H9 (cell line): ENCODE data around the gene APRT. TPM values are rescaled to one million over a fixed set of nuclear protein-coding genes. Genes with fewer than 3 reads are reported as not detected.
A peak's percentile ranks its signal among the peaks of the same experiment; 100 is the strongest.

ENCODE experiments used
- DNase-seq: peaks from one replicate; pipeline ENCODE4 v3.0.0-alpha.2; 2017
- H2AFZ ChIP-seq: one replicate; pipeline ENCODE4 v1.6.1; 2013; ENCODE audit warnings: mild to moderate bottlenecking, low read length, control low read depth, moderate library complexity
- H2AK5ac ChIP-seq: 2 replicates; pipeline ENCODE4 v1.6.1; 2013; ENCODE audit warnings: low read length, control low read depth, mixed read lengths; ENCODE audit not compliant: insufficient read length
- H2BK120ac ChIP-seq: one replicate; pipeline ENCODE4 v1.6.1; 2013; ENCODE audit warnings: low read depth, mild to moderate bottlenecking, low read length, control low read depth, inconsistent platforms; ENCODE audit not compliant: poor library complexity, severe bottlenecking
- H2BK12ac ChIP-seq: 2 replicates; pipeline ENCODE4 v1.6.1; 2013; ENCODE audit warnings: low read length, control low read depth, mixed read lengths, low read depth; ENCODE audit not compliant: insufficient read length
- H2BK15ac ChIP-seq: 2 replicates; pipeline ENCODE4 v1.6.1; 2013; ENCODE audit warnings: low read depth, low read length, control low read depth
- H2BK20ac ChIP-seq: one replicate; pipeline ENCODE4 v1.6.1; 2013; ENCODE audit warnings: low read depth, mild to moderate bottlenecking, low read length, control low read depth, inconsistent platforms; ENCODE audit not compliant: poor library complexity, severe bottlenecking
- H2BK5ac ChIP-seq: 2 replicates; pipeline ENCODE4 v1.6.1; 2013; ENCODE audit warnings: low read length, control low read depth, mixed read lengths; ENCODE audit not compliant: insufficient read length
- H3K14ac ChIP-seq: 2 replicates; pipeline ENCODE4 v1.6.1; 2013; ENCODE audit warnings: low read length, control low read depth; ENCODE audit not compliant: insufficient read depth
- H3K18ac ChIP-seq: 2 replicates; pipeline ENCODE4 v1.6.1; 2013; ENCODE audit warnings: low read depth, mild to moderate bottlenecking, mixed read lengths, low read length, control low read depth; ENCODE audit not compliant: insufficient read length
- H3K23ac ChIP-seq: 2 replicates; pipeline ENCODE4 v1.6.1; 2013; ENCODE audit warnings: low read length, control low read depth, mixed read lengths, low read depth; ENCODE audit not compliant: insufficient read length
- H3K23me2 ChIP-seq: 2 replicates; pipeline ENCODE4 v1.6.1; 2013; ENCODE audit warnings: low read depth, mild to moderate bottlenecking, mixed read lengths, low read length, control low read depth; ENCODE audit not compliant: insufficient read length, poor library complexity, severe bottlenecking
- H3K27ac ChIP-seq: 2 replicates; pipeline ENCODE4 v1.5.1; 2013; ENCODE audit warnings: low read length, control low read depth, mixed read lengths, low read depth; ENCODE audit not compliant: insufficient read length
- H3K27me3 ChIP-seq: 2 replicates; pipeline ENCODE4 v1.6.1; 2013; ENCODE audit warnings: low read length, control low read depth, inconsistent platforms; ENCODE audit not compliant: insufficient read depth
- H3K4ac ChIP-seq: 2 replicates; pipeline ENCODE4 v1.6.1; 2013; ENCODE audit warnings: low read depth, mild to moderate bottlenecking, control low read depth, inconsistent platforms, low read length, moderate library complexity
- H3K4me1 ChIP-seq: 2 replicates; pipeline ENCODE4 v1.6.1; 2013; ENCODE audit warnings: low read length, control low read depth, inconsistent platforms; ENCODE audit not compliant: insufficient read depth
- H3K4me2 ChIP-seq: 2 replicates; pipeline ENCODE4 v1.6.1; 2013; ENCODE audit warnings: low read length, control low read depth, mixed read lengths; ENCODE audit not compliant: insufficient read length, insufficient read depth
- H3K56ac ChIP-seq: 2 replicates; pipeline ENCODE4 v1.6.1; 2013; ENCODE audit warnings: low read depth, mild to moderate bottlenecking, mixed read lengths, low read length, control low read depth; ENCODE audit not compliant: insufficient read length
- H3K79me1 ChIP-seq: 2 replicates; pipeline ENCODE4 v1.6.1; 2013; ENCODE audit warnings: low read depth, mild to moderate bottlenecking, moderate library complexity, low read length, control low read depth, inconsistent platforms; ENCODE audit not compliant: insufficient read depth, poor library complexity, severe bottlenecking
- H3K79me2 ChIP-seq: 2 replicates; pipeline ENCODE4 v1.6.1; 2013; ENCODE audit warnings: low read length, control low read depth, inconsistent platforms; ENCODE audit not compliant: insufficient read depth
- H3K9ac ChIP-seq: 2 replicates; pipeline ENCODE4 v1.6.1; 2013; ENCODE audit warnings: low read length, control low read depth, mixed read lengths; ENCODE audit not compliant: insufficient read length; ENCODE audit errors: extremely low read depth
- H3K9me3 ChIP-seq: one replicate; pipeline ENCODE4 v1.6.1; 2013; ENCODE audit warnings: low read depth, low read length, inconsistent platforms; ENCODE audit not compliant: control insufficient read depth
- H3T11ph ChIP-seq: one replicate; pipeline ENCODE4 v1.6.1; 2013; ENCODE audit warnings: mild to moderate bottlenecking, low read length, control low read depth, inconsistent platforms
- H4K20me1 ChIP-seq: one replicate; pipeline ENCODE4 v1.6.1; 2013; ENCODE audit not compliant: control insufficient read depth, insufficient read length, insufficient read depth
- H4K5ac ChIP-seq: 2 replicates; pipeline ENCODE4 v1.6.1; 2013; ENCODE audit warnings: low read depth, mild to moderate bottlenecking, mixed read lengths, low read length, control low read depth; ENCODE audit not compliant: insufficient read length
- H4K8ac ChIP-seq: replicated peaks from 2 replicates; pipeline ENCODE4 v1.6.1; 2013; ENCODE audit warnings: low read length, control low read depth, mixed read lengths, low read depth; ENCODE audit not compliant: insufficient read length
- H4K91ac ChIP-seq: 2 replicates; pipeline ENCODE4 v1.6.1; 2013; ENCODE audit warnings: low read depth, mild to moderate bottlenecking, moderate library complexity, mixed read lengths, low read length, control low read depth; ENCODE audit not compliant: insufficient read length
- H3K27ac Mint-ChIP-seq, 3 experiments: 2 replicates in 2 of 3; 3 replicates in 1 of 3; pipeline ENCODE4 v1.8.0; 2020 to 2021; ENCODE audit warnings: mixed read lengths in 3 of 3, mild to moderate bottlenecking in 1 of 3, moderate library complexity in 1 of 3
- H3K27me3 Mint-ChIP-seq: 2 replicates; pipeline ENCODE4 v1.8.0; 2021; ENCODE audit warnings: low read depth, mild to moderate bottlenecking, moderate library complexity, mixed read lengths
- H3K36me3 Mint-ChIP-seq, 3 experiments: 2 replicates in 2 of 3; 3 replicates in 1 of 3; pipeline ENCODE4 v1.8.0; 2020 to 2021; ENCODE audit warnings: low read depth in 3 of 3, mixed read lengths in 3 of 3; ENCODE audit not compliant: insufficient read depth in 1 of 3
- H3K4me1 Mint-ChIP-seq, 2 experiments: 2 replicates each; pipeline ENCODE4 v1.8.0; 2020; ENCODE audit warnings: mixed read lengths in 2 of 2
- H3K4me3 Mint-ChIP-seq, 2 experiments: 2 replicates in 1 of 2; 3 replicates in 1 of 2; pipeline ENCODE4 v1.8.0; 2020 to 2021; ENCODE audit warnings: mild to moderate bottlenecking in 2 of 2, mixed read lengths in 2 of 2, moderate library complexity in 1 of 2
- H3K9me3 Mint-ChIP-seq, 2 experiments: 2 replicates in 1 of 2; 3 replicates in 1 of 2; pipeline ENCODE4 v1.8.0; 2020; ENCODE audit warnings: mild to moderate bottlenecking in 2 of 2, mixed read lengths in 2 of 2, moderate library complexity in 1 of 2
- CTCF ChIP-seq: fragments of 200-600 bp; sonication (generic); conservative IDR thresholded peaks from 3 replicates; pipeline ENCODE4 v1.8.0; 2021; ENCODE audit warnings: antibody characterized with exemption, mild to moderate bottlenecking
- WGBS: extraction: QIAGEN DNeasy Blood & Tissue Kit; methylation state at CpG from one replicate; pipeline ENCODE4 v1.1.7; 2013; ENCODE audit warnings: missing lambda C conversion rate, low lambda C conversion rate, mixed read lengths; ENCODE audit not compliant: insufficient read length; ENCODE audit errors: extremely low coverage; 5-methylcytosine and 5-hydroxymethylcytosine counted together
- total RNA-seq: library from RNA; stranded (reverse); gene quantifications from 2 replicates; pipeline ENCODE4 v1.2.1, GENCODE V29; 2021

The APRT gene
- total RNA-seq, 1 experiment from 2014 or later = 246 TPM

GRCh38 chr16:88800277-88800592, 11.5 kb downstream of the APRT start:
- Histone ChIP-seq H3K4ac (no peak overlapping the region), H4K20me1 (no peaks in the 10 kb centered on the region), H3K79me1 (peaks cover 6% of the 10 kb centered on the region), H3K4me2 (no peak overlapping the region), H2AFZ (no peak overlapping the region), H4K5ac (no peak overlapping the region), H2BK5ac (no peak overlapping the region), H3K18ac (no peak overlapping the region), H2BK20ac (no peak overlapping the region), H3K14ac (no peak overlapping the region), H3K27ac (no peak overlapping the region), H3K23me2 (peaks cover 14% of the 10 kb centered on the region), H3K23ac (no peak overlapping the region), H3K9me3 (no peaks in the 10 kb centered on the region), H3K4me1 (no peaks in the 10 kb centered on the region), H2AK5ac (no peak overlapping the region), H4K91ac (no peak overlapping the region), H3K27me3 (no peaks in the 10 kb centered on the region), H2BK12ac (no peak overlapping the region), H2BK15ac (no peak overlapping the region), H3T11ph (no peak overlapping the region), H3K9ac (no peak overlapping the region), H3K79me2 (peaks cover 3% of the 10 kb centered on the region; the same call in 1 of the 2 replicates), H4K8ac (no peak overlapping the region), H2BK120ac (no peak overlapping the region), H3K56ac (no peak overlapping the region)
- Mint-ChIP-seq H3K27me3 (peaks cover 4% of the 10 kb centered on the region), H3K4me1 (peaks cover 0 to 3% of the 10 kb centered on the region in 2 experiments; a peak in 1 of 4 replicates), H3K4me3 (0 out of 5 replicates have a peak overlapping the region, but pooled peaks of 1 of the 2 experiments have one; percentile 0), H3K9me3 (no peaks in the 10 kb centered on the region), H3K36me3 (peaks cover 0 to 9% (median 6%) of the 10 kb centered on the region in 3 experiments; a peak in 4 of 7 replicates), H3K27ac (0 out of 7 replicates have a peak overlapping the region, but pooled peaks of 1 of the 3 experiments have one; percentile 0)
- no peak for DNase-seq
- WGBS = no CpG with 5 or more reads among the region's 6 CpGs
- no peak for TF ChIP-seq CTCF
